Middle frontal gyrus (tissue), 1 donor: ENCODE measurements around the gene KRTAP23-1.

Source experiments
- DNase-seq: peaks from one replicate; pipeline ENCODE4 v3.0.0-alpha.2; 2015; ENCODE audit warnings: low spot score; ENCODE audit errors: extremely low spot score

Gene KRTAP23-1

GRCh38 chr21:30315701-30316100, 32.7 kb downstream of the KRTAP23-1 start:
- DNase-seq, result no peak

GRCh38 chr21:30306884-30307283, 41.5 kb downstream of the KRTAP23-1 start:
- DNase-seq, result no peak

- DNase-seq, result no peak
Observed at GRCh38 chr21:30305136-30305535, 43.3 kb downstream of the KRTAP23-1 start.
